ENCODE results near the gene PCDH1.

Gene PCDH1

GRCh38 chr5:141825791-141826560 is 52.2 kb downstream of the PCDH1 start:
- Histone ChIP-seq H3F3A (ENCODE audit: low read depth) (no peaks in the 10 kb centered on the region), H3K4me3 (ENCODE audit: low read length, poor library complexity, severe bottlenecking) (no peak overlapping the region), H3K4me1 (ENCODE audit: insufficient read depth, low read length, poor library complexity, severe bottlenecking) (no peaks in the 10 kb centered on the region), H3K9ac (ENCODE audit: low read depth, low read length, poor library complexity, severe bottlenecking) (no peak overlapping the region), H3K9me2 (replicated peaks; ENCODE audit: low read depth, low read length) (no peaks in the 10 kb centered on the region), H3K9me3 (ENCODE audit: insufficient read depth, low read depth, low read length) (no peaks in the 10 kb centered on the region), H3K4me2 (ENCODE audit: low read depth, low read length, poor library complexity, severe bottlenecking) (no peak overlapping the region), H3K27me3 (ENCODE audit: insufficient read depth, low read length, poor library complexity, severe bottlenecking) (no peaks in the 10 kb centered on the region), H3K36me3 (ENCODE audit: insufficient read depth, low read length) (no peaks in the 10 kb centered on the region), H3K79me2 (ENCODE audit: insufficient read depth, low read length) (no peaks in the 10 kb centered on the region), H4K20me1 (ENCODE audit: insufficient read depth, low read length, poor library complexity, severe bottlenecking) (no peaks in the 10 kb centered on the region), H2AFZ (ENCODE audit: low read length) (no peak overlapping the region; the same call in 1 of the 2 replicates)
- TF ChIP-seq CTCF (conservative IDR thresholded peaks at IDR 0.05; ENCODE audit: low read length) (peak; percentile 70), EZH2phosphoT487 (IDR thresholded peaks at IDR 0.05; ENCODE audit: borderline replicate concordance) (no peak)

GRCh38 chr5:141825241-141825671 is 53.0 kb downstream of the PCDH1 start:
- Histone ChIP-seq H2AFZ (ENCODE audit: low read length) (no peak overlapping the region), H3F3A (ENCODE audit: low read depth) (no peaks in the 10 kb centered on the region), H3K27me3 (ENCODE audit: insufficient read depth, low read length, poor library complexity, severe bottlenecking) (no peaks in the 10 kb centered on the region), H3K36me3 (ENCODE audit: insufficient read depth, low read length) (no peaks in the 10 kb centered on the region), H3K4me1 (ENCODE audit: insufficient read depth, low read length, poor library complexity, severe bottlenecking) (no peaks in the 10 kb centered on the region), H3K79me2 (ENCODE audit: insufficient read depth, low read length) (no peaks in the 10 kb centered on the region), H4K20me1 (ENCODE audit: insufficient read depth, low read length, poor library complexity, severe bottlenecking) (no peaks in the 10 kb centered on the region), H3K4me3 (ENCODE audit: low read length, poor library complexity, severe bottlenecking) (no peak overlapping the region), H3K9me3 (ENCODE audit: insufficient read depth, low read depth, low read length) (no peaks in the 10 kb centered on the region), H3K9me2 (replicated peaks; ENCODE audit: low read depth, low read length) (no peaks in the 10 kb centered on the region), H3K4me2 (ENCODE audit: low read depth, low read length, poor library complexity, severe bottlenecking) (no peak overlapping the region), H3K9ac (ENCODE audit: low read depth, low read length, poor library complexity, severe bottlenecking) (no peak overlapping the region)
- TF ChIP-seq EZH2phosphoT487 (IDR thresholded peaks at IDR 0.05; ENCODE audit: borderline replicate concordance) (no peak), CTCF (conservative IDR thresholded peaks at IDR 0.05; ENCODE audit: low read length) (no peak)

GRCh38 chr5:141824717-141825116 is 53.5 kb downstream of the PCDH1 start:
- Histone ChIP-seq H3K9me3 (ENCODE audit: insufficient read depth, low read depth, low read length) (no peaks in the 10 kb centered on the region), H3K27me3 (ENCODE audit: insufficient read depth, low read length, poor library complexity, severe bottlenecking) (no peaks in the 10 kb centered on the region), H3K79me2 (ENCODE audit: insufficient read depth, low read length) (no peaks in the 10 kb centered on the region), H3K9me2 (replicated peaks; ENCODE audit: low read depth, low read length) (no peaks in the 10 kb centered on the region), H3K4me2 (ENCODE audit: low read depth, low read length, poor library complexity, severe bottlenecking) (no peak overlapping the region), H3K4me1 (ENCODE audit: insufficient read depth, low read length, poor library complexity, severe bottlenecking) (no peaks in the 10 kb centered on the region), H3K4me3 (ENCODE audit: low read length, poor library complexity, severe bottlenecking) (no peak overlapping the region), H4K20me1 (ENCODE audit: insufficient read depth, low read length, poor library complexity, severe bottlenecking) (no peaks in the 10 kb centered on the region), H3K36me3 (ENCODE audit: insufficient read depth, low read length) (no peaks in the 10 kb centered on the region), H3K9ac (ENCODE audit: low read depth, low read length, poor library complexity, severe bottlenecking) (no peak overlapping the region), H2AFZ (ENCODE audit: low read length) (no peak overlapping the region), H3F3A (ENCODE audit: low read depth) (no peaks in the 10 kb centered on the region)
- TF ChIP-seq CTCF (conservative IDR thresholded peaks at IDR 0.05; ENCODE audit: low read length): no peak
